GM23248 (cell line): ENCODE results near the gene MT1F.

Experiments used
- EZH2 ChIP-seq: fragments of 200-600 bp; sonication (generic); IDR thresholded peaks from 2 replicates; pipeline ENCODE4 v1.6.1; 2018; ENCODE audit warnings: antibody characterized with exemption, mild to moderate bottlenecking; ENCODE audit not compliant: insufficient read depth, poor library complexity, severe bottlenecking
- EZH2phosphoT487 ChIP-seq: fragments of 200-600 bp; sonication (generic); IDR thresholded peaks from 2 replicates; pipeline ENCODE4 v1.6.1; 2018; ENCODE audit warnings: antibody characterized with exemption, moderate library complexity, mild to moderate bottlenecking, low read depth; ENCODE audit not compliant: insufficient read depth

- no peak for TF ChIP-seq EZH2
- no peak for TF ChIP-seq EZH2phosphoT487
These were observed 27.3 kb downstream of the MT1F start for GRCh38 chr16:56684926-56685590.
